ENCODE measurements around the gene CIRBP. TPM values are rescaled to one million over a fixed set of nuclear protein-coding genes. Genes with fewer than 3 reads are reported as not detected.

CIRBP gene
- total RNA-seq, 1 donor from 2014 or later, result 399 TPM

GRCh38 chr19:1230783-1231489 lies 38.2 kb upstream of the CIRBP start:
- intact Hi-C loops (cut with micrococcal nuclease), result no loop called here
- CTCF ChIA-PET, result no interaction called here
- Mint-ChIP-seq H3K27ac (no peak overlapping the region), H3K4me3 (no peak overlapping the region), H3K4me1 (no peaks in the 10 kb centered on the region), H3K36me3 (ENCODE audit: low read depth) (peaks cover 7% of the 10 kb centered on the region), H3K27me3 (no peaks in the 10 kb centered on the region), H3K9me3 (no peaks in the 10 kb centered on the region)
- DNase-seq (no peak), ATAC-seq (ENCODE audit: low read depth) (no peak)
- POLR2A ChIA-PET, result no interaction called here
- TF ChIP-seq, protein P1, sequence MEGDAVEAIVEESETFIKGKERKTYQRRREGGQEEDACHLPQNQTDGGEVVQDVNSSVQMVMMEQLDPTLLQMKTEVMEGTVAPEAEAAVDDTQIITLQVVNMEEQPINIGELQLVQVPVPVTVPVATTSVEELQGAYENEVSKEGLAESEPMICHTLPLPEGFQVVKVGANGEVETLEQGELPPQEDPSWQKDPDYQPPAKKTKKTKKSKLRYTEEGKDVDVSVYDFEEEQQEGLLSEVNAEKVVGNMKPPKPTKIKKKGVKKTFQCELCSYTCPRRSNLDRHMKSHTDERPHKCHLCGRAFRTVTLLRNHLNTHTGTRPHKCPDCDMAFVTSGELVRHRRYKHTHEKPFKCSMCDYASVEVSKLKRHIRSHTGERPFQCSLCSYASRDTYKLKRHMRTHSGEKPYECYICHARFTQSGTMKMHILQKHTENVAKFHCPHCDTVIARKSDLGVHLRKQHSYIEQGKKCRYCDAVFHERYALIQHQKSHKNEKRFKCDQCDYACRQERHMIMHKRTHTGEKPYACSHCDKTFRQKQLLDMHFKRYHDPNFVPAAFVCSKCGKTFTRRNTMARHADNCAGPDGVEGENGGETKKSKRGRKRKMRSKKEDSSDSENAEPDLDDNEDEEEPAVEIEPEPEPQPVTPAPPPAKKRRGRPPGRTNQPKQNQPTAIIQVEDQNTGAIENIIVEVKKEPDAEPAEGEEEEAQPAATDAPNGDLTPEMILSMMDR (IDR thresholded peaks at IDR 0.05), result no peak

DNA sequence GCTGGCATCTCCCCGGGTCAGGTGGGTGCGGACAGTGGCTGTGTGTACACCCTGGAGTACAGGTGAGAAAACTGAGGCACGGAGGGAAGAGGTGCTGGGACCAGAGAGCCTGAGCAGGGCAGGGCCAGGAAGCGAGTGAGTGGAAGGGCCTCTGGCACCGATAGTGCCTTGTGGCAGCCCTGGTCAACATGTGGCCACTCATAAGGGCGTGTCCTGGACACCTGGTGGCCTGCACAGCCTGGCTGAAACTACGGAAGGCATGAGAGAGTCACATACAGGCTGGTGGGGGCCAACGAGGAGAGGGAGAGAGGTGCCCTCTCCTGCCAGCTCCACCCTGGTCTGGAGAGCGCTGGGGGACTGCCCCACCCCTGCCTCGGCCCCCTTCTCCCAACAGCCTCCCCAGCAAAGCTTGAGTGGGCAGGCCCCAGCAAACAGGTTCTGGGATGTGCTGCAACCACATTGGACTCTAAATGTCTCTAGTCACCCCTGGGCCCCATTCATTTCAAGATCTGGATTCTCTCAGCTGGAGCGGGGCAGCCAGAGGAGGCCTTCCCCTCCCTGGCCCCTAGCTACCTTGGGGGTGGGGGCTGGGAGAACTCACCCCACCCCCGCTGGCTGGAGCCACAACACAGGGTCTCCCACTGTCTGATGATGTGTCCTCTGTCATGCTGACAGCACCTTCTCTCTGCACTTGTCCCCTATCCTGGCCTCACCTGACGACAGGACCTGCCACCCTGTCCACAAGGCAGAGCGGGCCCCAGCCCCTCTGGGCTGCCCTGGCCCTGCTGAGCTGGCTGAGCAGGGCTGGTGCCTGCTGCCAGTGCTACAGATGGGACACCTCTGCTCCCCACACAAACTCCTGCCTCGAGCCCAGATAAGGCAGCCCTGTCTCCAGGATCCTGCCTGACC lies 37.1 kb upstream of the CIRBP start:
- Mint-ChIP-seq H3K4me3 (no peak overlapping the region), H3K4me1 (no peaks in the 10 kb centered on the region), H3K27ac (no peak overlapping the region), H3K27me3 (no peaks in the 10 kb centered on the region), H3K9me3 (no peaks in the 10 kb centered on the region), H3K36me3 (ENCODE audit: low read depth) (peaks cover 7% of the 10 kb centered on the region)
- intact Hi-C loops (cut with micrococcal nuclease), result no loop called here
- ChIA-PET CTCF (no interaction called here), POLR2A (interaction anchor here (0.6 kb wide), 1 partner anchor 178 kb away, joined by 4 read pairs; no protein-coding TSS in a partner anchor)
- ATAC-seq (ENCODE audit: low read depth) (no peak), DNase-seq (no peak)
- TF ChIP-seq, protein P1 (IDR thresholded peaks at IDR 0.05), result no peak

DNA sequence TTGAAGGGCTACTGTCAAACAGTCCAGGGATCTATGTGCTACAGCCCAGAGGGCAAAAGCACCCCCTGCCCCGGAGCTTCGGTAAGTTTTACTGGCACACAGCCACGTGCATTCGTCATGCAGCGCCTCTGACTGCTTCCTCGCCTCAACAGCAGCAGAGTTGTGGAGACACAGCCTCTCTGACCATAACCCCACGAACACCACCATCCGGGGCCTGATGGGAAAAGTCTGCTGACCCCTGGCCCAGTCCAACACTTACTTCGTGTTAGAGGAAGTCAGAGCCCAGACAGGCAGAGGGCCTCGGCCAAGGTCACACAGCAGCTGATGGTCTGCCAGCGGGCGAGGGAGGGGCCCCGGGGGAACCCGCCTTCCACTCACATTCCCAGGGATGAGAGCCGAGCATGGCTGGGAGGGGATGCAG lies 36.5 kb upstream of the CIRBP start:
- CTCF ChIA-PET, result no interaction called here
- H3K9me3 Mint-ChIP-seq, result no peaks in the 10 kb centered on the region
- H3K27me3 Mint-ChIP-seq, result no peaks in the 10 kb centered on the region
- no peak for ATAC-seq (ENCODE audit: low read depth)
- H3K4me3 Mint-ChIP-seq, result no peak overlapping the region
- DNase-seq, result no peak
- POLR2A ChIA-PET, result no interaction called here
- H3K27ac Mint-ChIP-seq, result no peak overlapping the region
- TF ChIP-seq, protein P1 (IDR thresholded peaks at IDR 0.05), result no peak
- peaks cover 4% of the 10 kb centered on the region for H3K36me3 Mint-ChIP-seq (ENCODE audit: low read depth)
- H3K4me1 Mint-ChIP-seq, result no peaks in the 10 kb centered on the region
- intact Hi-C loops (cut with micrococcal nuclease), result no loop called here

GRCh38 chr19:1233115-1233667 lies 35.9 kb upstream of the CIRBP start:
- no peak for DNase-seq
- ATAC-seq (ENCODE audit: low read depth), result no peak
- TF ChIP-seq, protein P1 (IDR thresholded peaks at IDR 0.05), result no peak
- intact Hi-C loops (cut with micrococcal nuclease), result no loop called here
- Mint-ChIP-seq H3K4me3 (no peak overlapping the region), H3K27ac (no peak overlapping the region), H3K4me1 (peaks cover 1% of the 10 kb centered on the region), H3K27me3 (peaks cover under 1% of the 10 kb centered on the region), H3K9me3 (no peaks in the 10 kb centered on the region), H3K36me3 (ENCODE audit: low read depth) (peaks cover 1% of the 10 kb centered on the region)
- ChIA-PET POLR2A (interaction anchor here (0.6 kb wide), 1 partner anchor 606 kb away, joined by 7 read pairs; no protein-coding TSS in a partner anchor), CTCF (no interaction called here)

All from activated B cell treated with CpG ODN at 0.5 μM for 24 hours (primary cell).